Stimulated activated naive CD8-positive, alpha-beta T cell treated with anti-CD3 and anti-CD28 coated beads, Interleukin-15, Interleukin-2, amounts not matched to agents 100 ng/mL and 50 ng/mL, for 24 hours (primary cell): ENCODE results near the gene FANCF.
A peak's percentile ranks its signal among the peaks of the same experiment; 100 is the strongest.
"Not testable (repeated sequence)": the region's sequence is repeated elsewhere in the genome, so short reads cannot be mapped to it uniquely, and the experiment has no call there.

Source experiments
- H3K27ac Mint-ChIP-seq: one replicate; pipeline ENCODE4 v1.8.0; 2021; ENCODE audit warnings: mild to moderate bottlenecking, mixed read lengths
- H3K27me3 Mint-ChIP-seq: one replicate; pipeline ENCODE4 v1.8.0; 2021; ENCODE audit warnings: mixed read lengths
- H3K36me3 Mint-ChIP-seq: one replicate; pipeline ENCODE4 v1.8.0; 2021; ENCODE audit warnings: low read depth, mixed read lengths
- H3K4me1 Mint-ChIP-seq: one replicate; pipeline ENCODE4 v1.8.0; 2021; ENCODE audit warnings: low read depth, mixed read lengths
- H3K4me3 Mint-ChIP-seq: one replicate; pipeline ENCODE4 v1.8.0; 2021; ENCODE audit warnings: mild to moderate bottlenecking, mixed read lengths
- H3K9me3 Mint-ChIP-seq: one replicate; pipeline ENCODE4 v1.8.0; 2021; ENCODE audit warnings: mixed read lengths

The FANCF gene

DNA sequence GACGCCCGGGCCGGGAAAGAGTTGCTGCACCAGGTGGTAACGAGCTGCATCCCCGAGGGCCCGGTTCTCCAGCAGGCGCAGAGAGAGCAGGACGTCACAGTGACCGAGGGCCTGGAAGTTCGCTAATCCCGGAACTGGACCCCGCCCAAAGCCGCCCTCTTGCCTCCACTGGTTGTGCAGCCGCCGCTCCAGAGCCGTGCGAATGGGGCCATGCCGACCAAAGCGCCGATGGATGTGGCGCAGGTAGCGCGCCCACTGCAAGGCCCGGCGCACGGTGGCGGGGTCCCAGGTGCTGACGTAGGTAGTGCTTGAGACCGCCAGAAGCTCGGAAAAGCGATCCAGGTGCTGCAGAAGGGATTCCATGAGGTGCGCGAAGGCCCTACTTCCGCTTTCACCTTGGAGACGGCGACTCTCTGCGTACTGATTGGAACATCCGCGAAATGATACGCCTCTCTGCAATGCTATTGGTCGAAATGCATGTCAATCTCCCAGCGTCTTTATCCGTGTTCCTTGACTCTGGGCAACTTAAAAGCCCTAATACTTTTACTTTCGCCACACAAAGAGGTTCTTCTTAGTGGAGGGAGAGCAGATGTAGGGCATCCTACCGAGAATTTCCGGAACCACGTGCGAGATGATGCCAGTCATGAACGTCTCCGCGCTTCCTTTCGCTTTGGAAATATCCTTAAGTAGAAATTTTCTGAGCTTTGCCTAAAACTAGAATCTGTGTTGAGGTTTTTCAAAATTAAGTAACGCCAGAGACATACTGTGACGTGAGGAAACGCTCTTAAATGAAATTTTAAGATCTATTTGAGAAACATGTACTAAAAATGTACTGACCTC, at the start of gene FANCF:
Gene FANCF, minus strand, starts transcription at position 376 of the 840 bp plus-strand sequence. Its CDS starts 13 bp downstream, at position 363.
- Mint-ChIP-seq H3K9me3 (no peaks in the 10 kb centered on the region), H3K36me3 (peaks cover 19% of the 10 kb centered on the region), H3K27ac (peak within 1 kb of the TSS; percentile 98), H3K4me3 (peak within 1 kb of the TSS; percentile 97), H3K4me1 (peaks cover 52% of the 10 kb centered on the region), H3K27me3 (no peaks in the 10 kb centered on the region)

- Mint-ChIP-seq H3K4me1 (no peaks in the 10 kb centered on the region), H3K36me3 (no peaks in the 10 kb centered on the region), H3K27ac (no peak overlapping the region), H3K27me3 (peaks cover 37% of the 10 kb centered on the region), H3K4me3 (no peak overlapping the region), H3K9me3 (no peaks in the 10 kb centered on the region)
These were observed 49.1 kb upstream of the FANCF start for GRCh38 chr11:22674470-22675439.

DNA sequence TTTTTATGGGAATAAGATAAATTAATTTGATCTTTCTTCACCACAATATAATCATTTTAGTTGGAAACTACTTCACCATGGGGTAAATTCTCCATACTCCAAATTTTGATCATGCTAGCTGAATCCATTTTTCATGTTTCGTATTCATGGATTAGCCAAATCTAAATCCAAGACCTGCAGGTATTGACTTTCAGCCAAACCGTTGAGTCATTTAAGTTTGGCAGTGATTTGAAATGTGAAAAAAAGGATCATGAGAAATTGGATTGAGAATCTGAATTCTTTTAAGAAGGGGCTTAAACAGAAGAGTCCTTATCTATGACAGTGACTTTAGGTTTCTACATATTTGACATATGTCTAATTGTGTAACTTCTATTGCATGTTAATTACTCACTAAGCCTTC, 46.1 kb upstream of the FANCF start:
- Mint-ChIP-seq H3K9me3 (no peaks in the 10 kb centered on the region), H3K36me3 (no peaks in the 10 kb centered on the region), H3K4me3 (no peak overlapping the region), H3K27me3 (peaks cover 54% of the 10 kb centered on the region), H3K4me1 (peaks cover 14% of the 10 kb centered on the region), H3K27ac (no peak overlapping the region)

- no peak overlapping the region for H3K4me3 Mint-ChIP-seq
- no peaks in the 10 kb centered on the region for H3K9me3 Mint-ChIP-seq
- peaks cover 22% of the 10 kb centered on the region for H3K4me1 Mint-ChIP-seq
- H3K36me3 Mint-ChIP-seq = no peaks in the 10 kb centered on the region
- H3K27me3 Mint-ChIP-seq = peaks cover 62% of the 10 kb centered on the region
- no peak overlapping the region for H3K27ac Mint-ChIP-seq
These were observed 45.2 kb upstream of the FANCF start for GRCh38 chr11:22670830-22671229.

DNA sequence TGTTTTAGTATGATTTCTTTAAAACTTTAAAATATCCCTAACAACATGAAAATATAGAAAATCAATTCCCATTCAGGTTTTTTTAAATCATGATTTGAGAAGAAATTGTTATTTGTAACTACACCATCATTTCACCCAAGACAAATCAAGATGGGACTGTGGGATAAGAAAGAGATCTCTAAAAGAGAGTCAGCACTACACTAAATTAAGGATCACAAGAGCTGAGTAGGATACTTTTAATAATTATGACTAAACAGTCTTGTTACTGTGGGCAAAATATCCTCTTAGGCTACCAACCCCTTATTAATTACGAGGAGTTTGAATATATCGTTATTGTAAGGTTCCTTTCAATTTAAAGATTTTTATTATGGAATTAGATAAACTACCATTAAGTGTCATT, 43.7 kb upstream of the FANCF start:
- H3K9me3 Mint-ChIP-seq = no peaks in the 10 kb centered on the region
- no peaks in the 10 kb centered on the region for H3K36me3 Mint-ChIP-seq
- H3K27ac Mint-ChIP-seq = no peak overlapping the region
- H3K4me1 Mint-ChIP-seq = peaks cover 22% of the 10 kb centered on the region
- peaks cover 75% of the 10 kb centered on the region for H3K27me3 Mint-ChIP-seq
- no peak overlapping the region for H3K4me3 Mint-ChIP-seq

DNA sequence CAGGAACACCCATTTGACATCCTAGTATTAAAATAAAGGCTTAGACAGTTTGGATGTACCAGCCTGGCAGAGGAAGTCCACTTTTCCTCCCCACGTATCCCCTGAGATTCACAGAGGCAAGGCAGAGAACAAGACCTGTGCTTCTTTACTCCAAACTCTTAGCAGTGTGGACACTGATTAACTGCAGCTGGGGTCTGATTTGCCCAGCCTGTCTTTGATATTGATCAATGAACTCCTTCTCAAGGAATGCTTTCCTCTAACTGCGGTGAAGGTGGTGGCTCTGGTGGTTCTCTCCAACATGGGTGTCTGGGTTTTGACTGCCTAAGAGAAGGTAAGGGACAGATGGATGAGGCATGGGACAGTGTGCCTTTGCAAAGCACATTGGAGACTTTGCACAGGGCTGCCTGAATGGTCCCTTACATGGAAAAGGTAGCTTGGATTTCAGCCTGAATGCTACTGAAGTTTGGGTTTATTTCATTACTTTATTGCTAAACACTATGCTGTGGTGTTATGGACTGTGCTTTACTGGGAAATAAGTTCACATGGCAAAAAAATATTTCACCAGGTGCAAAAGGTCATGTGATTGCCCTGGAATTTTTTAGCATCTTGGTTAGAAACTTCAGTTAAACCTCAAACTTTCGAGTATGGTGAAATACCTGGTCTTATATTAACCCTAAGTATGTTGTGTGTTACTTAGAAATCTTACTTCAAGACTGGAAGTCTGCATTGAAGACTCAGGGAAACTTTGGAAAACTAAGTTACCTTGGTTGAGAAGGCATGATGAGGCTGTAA, 42.6 kb upstream of the FANCF start:
- Mint-ChIP-seq H3K4me1 (peaks cover 22% of the 10 kb centered on the region), H3K36me3 (no peaks in the 10 kb centered on the region), H3K27me3 (peaks cover 76% of the 10 kb centered on the region), H3K9me3 (no peaks in the 10 kb centered on the region), H3K27ac (no peak overlapping the region), H3K4me3 (no peak overlapping the region)

DNA sequence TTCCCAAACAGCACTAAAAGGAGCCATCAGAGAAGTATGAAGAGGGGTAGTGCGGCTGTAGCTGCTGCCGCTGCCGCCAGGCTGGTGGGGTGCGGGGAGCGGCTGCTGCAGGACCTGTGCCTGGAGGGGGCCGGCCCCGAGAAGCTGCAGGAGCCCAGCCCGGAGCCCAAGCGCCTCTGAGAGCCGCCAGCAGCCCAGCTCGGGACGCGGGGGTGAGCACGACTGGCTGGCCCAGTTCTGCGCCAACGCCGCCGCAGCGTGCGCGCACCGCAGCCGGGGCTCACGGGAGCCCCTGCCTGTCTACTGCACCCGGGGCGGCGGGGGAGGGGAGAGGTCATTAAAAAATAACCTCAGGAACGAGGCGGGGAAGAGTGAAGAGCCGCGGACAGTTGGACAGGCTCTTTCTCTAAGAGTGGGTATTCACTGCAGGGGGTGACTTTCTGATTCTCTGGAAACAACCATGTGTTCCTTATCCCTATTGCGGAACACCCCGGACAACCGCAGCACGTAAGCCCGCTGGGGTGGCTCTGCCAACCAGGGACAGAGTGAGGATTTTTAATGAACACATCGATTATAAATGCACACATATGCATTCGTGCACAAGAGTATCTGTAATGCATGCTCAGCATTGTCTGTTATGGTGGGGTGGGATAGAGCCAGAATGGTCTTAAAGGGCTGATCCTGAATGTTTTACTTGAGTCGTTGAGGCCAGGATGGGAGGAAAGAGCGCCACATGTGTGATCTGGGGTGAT, 41.2 kb upstream of the FANCF start:
- no peaks in the 10 kb centered on the region for H3K9me3 Mint-ChIP-seq
- H3K36me3 Mint-ChIP-seq = no peaks in the 10 kb centered on the region
- peaks cover 67% of the 10 kb centered on the region for H3K27me3 Mint-ChIP-seq
- peak overlapping the region; percentile 82 for H3K4me3 Mint-ChIP-seq
- H3K27ac Mint-ChIP-seq = no peak overlapping the region
- H3K4me1 Mint-ChIP-seq = peaks cover 22% of the 10 kb centered on the region

- H3K27ac Mint-ChIP-seq = no peak within 1 kb of the TSS
- no peaks in the 10 kb centered on the region for H3K36me3 Mint-ChIP-seq
- no peaks in the 10 kb centered on the region for H3K9me3 Mint-ChIP-seq
- peaks cover 22% of the 10 kb centered on the region for H3K4me1 Mint-ChIP-seq
- H3K4me3 Mint-ChIP-seq = peak within 1 kb of the TSS; percentile 82
- H3K27me3 Mint-ChIP-seq = peaks cover 61% of the 10 kb centered on the region
These were observed 40.7 kb upstream of the FANCF start, which contains the start of gene GAS2 for GRCh38 chr11:22666325-22666687. Gene GAS2, plus strand, starts transcription at chr11:22666611. Its CDS starts 8,259 bp downstream, at chr11:22674870.

GRCh38 chr11:22659783-22660182, 34.2 kb upstream of the FANCF start:
- Mint-ChIP-seq H3K4me1 (peaks cover 16% of the 10 kb centered on the region), H3K9me3 (no peaks in the 10 kb centered on the region), H3K36me3 (no peaks in the 10 kb centered on the region), H3K27ac (no peak overlapping the region), H3K4me3 (no peak overlapping the region), H3K27me3 (peaks cover 5% of the 10 kb centered on the region)

DNA sequence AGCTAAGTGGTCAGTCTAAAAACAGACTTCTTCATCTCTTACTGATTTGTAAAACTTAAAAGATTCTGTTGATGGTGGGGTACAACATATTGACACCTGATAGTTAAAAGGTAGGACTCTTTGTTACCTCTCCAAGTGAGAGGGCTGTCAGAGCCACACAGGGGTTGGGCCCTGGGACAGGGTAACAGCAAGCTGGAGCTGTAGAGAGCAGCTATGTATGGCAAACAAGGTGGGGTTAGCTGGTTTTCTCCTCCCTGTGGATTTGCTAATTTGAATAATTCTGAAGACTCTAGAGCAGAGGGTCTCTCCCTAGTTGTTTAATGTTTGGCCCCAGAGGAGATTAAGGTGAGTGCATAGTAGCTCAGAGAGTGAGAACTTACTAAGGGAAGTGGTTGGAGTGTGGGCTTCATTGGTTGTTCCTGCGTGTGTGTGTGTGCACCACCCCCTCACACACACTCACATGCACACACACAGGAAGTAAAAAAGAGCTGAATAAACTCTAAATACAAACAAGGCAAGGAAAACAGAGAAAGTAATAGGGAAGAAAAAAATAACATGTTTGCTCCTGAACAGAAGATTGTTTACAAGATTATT, 31.6 kb upstream of the FANCF start:
- Mint-ChIP-seq H3K27ac (no peak overlapping the region), H3K9me3 (no peaks in the 10 kb centered on the region), H3K27me3 (no peaks in the 10 kb centered on the region), H3K4me3 (no peak overlapping the region), H3K36me3 (no peaks in the 10 kb centered on the region), H3K4me1 (peaks cover 16% of the 10 kb centered on the region)

DNA sequence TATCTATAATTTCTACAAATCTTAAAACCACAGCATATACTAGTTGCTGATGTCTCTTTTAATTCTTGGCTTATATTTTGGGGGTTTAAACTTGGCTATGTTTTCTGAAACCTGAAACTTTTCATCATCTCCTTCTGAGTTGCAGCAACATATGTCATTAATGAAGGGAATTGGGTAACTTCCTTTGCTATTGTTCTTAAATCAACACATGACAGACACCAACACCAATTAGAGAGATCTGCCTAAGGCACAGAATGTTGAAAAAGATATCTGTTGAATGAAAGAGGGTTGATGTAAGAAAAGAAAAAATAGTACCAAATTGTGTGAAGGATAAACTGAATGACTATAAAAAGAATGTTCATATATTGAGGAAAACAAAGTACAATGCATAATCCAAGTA, 30.5 kb upstream of the FANCF start:
- H3K4me1 Mint-ChIP-seq = peaks cover 16% of the 10 kb centered on the region
- no peaks in the 10 kb centered on the region for H3K9me3 Mint-ChIP-seq
- H3K27me3 Mint-ChIP-seq = no peaks in the 10 kb centered on the region
- no peak overlapping the region for H3K4me3 Mint-ChIP-seq
- H3K36me3 Mint-ChIP-seq = peaks cover 5% of the 10 kb centered on the region
- no peak overlapping the region for H3K27ac Mint-ChIP-seq

- H3K27me3 Mint-ChIP-seq, H3K9me3 Mint-ChIP-seq, H3K36me3 Mint-ChIP-seq, H3K4me3 Mint-ChIP-seq, H3K27ac Mint-ChIP-seq: not testable (repeated sequence)
- H3K4me1 Mint-ChIP-seq = peaks cover 14% of the 10 kb centered on the region
These were observed 26.7 kb upstream of the FANCF start for GRCh38 chr11:22652346-22652745.

DNA sequence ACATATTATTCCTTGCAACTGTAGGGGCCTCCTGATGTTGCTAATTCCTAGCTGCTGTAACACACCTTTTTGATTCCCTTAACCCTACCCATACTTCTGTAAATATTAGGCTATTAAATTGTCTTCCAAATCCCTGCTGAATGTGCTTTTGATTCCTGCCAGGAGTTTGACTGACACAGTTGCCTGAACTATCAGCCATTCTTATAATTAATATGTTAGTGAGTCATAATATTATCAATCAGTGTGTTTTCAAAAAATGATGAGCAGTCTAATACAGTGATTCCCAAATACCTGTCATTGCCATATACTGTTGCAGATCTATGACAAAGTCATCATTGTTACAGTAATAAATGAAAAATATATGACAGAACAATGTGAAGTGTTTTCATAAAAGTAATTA, 15.9 kb upstream of the FANCF start:
- H3K36me3 Mint-ChIP-seq = no peaks in the 10 kb centered on the region
- H3K27me3 Mint-ChIP-seq = no peaks in the 10 kb centered on the region
- H3K27ac Mint-ChIP-seq = no peak overlapping the region
- H3K4me3 Mint-ChIP-seq = no peak overlapping the region
- H3K4me1 Mint-ChIP-seq = no peaks in the 10 kb centered on the region
- no peaks in the 10 kb centered on the region for H3K9me3 Mint-ChIP-seq

DNA sequence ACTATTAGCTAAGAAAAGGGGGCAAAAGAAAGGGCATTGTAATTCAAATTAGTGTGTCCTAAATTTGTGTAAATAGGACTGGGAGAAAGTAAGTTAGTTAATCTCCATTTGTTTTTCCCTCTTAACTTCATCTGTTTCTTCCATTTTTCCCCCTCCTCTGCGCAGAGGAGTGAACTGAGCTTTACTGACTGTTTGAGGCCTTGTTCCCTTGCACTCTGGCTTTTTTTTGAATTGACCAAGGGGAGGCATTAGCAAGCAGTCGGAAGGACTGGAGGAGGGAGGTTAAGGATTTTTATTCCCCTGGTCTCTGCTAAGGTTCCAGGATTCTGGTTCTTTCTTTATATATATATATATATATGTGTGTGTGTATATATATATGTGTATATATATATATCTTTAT, 15.2 kb upstream of the FANCF start:
- Mint-ChIP-seq H3K4me1 (no peaks in the 10 kb centered on the region), H3K36me3 (no peaks in the 10 kb centered on the region), H3K27me3 (no peaks in the 10 kb centered on the region), H3K4me3 (no peak overlapping the region), H3K9me3 (no peaks in the 10 kb centered on the region), H3K27ac (no peak overlapping the region)
